WERI-Rb-1 (cell line): ENCODE results near the gene AGPAT3.
"Not testable (repeated sequence)": the region's sequence is repeated elsewhere in the genome, so short reads cannot be mapped to it uniquely, and the experiment has no call there.

Experiments used
- DNase-seq: peaks from one replicate; pipeline ENCODE4 v3.0.0-alpha.2; 2020
- H3K27ac ChIP-seq: fragments of 250-450 bp; sonication (Bioruptor Pico); 2 replicates; pipeline ENCODE4 v1.5.1; 2020; ENCODE audit warnings: mild to moderate bottlenecking, moderate library complexity
- H3K27me3 ChIP-seq: fragments of 250-450 bp; sonication (Bioruptor Pico); 2 replicates; pipeline ENCODE4 v1.5.1; 2021; ENCODE audit warnings: mild to moderate bottlenecking, low read depth, moderate library complexity; ENCODE audit not compliant: insufficient read depth, severe bottlenecking
- H3K36me3 ChIP-seq: fragments of 250-450 bp; sonication (Bioruptor Pico); 2 replicates; pipeline ENCODE4 v1.5.1; 2020; ENCODE audit warnings: mild to moderate bottlenecking, moderate library complexity
- H3K4me3 ChIP-seq: 2 replicates; pipeline ENCODE4 v1.5.1; 2011; ENCODE audit warnings: low read depth, mild to moderate bottlenecking, control low read depth, low read length
- H3K9me3 ChIP-seq: fragments of 250-450 bp; sonication (Bioruptor Pico); 2 replicates; pipeline ENCODE4 v1.5.1; 2021; ENCODE audit warnings: mild to moderate bottlenecking, moderate library complexity; ENCODE audit not compliant: severe bottlenecking
- TF ChIP-seq, protein P1 (sequence below): IDR thresholded peaks from 2 replicates; pipeline ENCODE4 v1.5.1; 2011; ENCODE audit warnings: low read depth, mild to moderate bottlenecking, control low read depth, inconsistent platforms, low read length

AGPAT3 gene

DNA sequence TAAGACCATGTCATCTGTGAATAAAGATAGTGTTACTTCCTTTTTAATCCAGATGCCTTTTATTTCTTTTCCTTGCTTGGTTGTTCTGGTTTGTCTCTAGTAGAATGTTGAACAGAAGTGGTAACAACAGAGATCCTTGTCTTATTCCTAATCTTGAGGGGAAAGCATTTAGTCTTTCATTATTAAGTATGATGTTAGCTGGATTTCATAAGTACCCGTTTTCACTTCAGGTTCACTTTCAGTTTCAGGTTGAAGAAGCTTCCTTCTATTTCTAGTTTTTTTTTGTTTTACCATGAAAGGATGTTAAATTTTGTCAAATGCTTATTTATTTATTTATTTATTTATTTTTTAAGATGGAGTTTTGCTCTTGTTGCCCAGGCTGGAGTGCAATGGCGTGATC lies 22.3 kb upstream of the AGPAT3 start:
- Histone ChIP-seq H3K4me3 (no peak overlapping the region), H3K36me3 (no peaks in the 10 kb centered on the region), H3K9me3 (no peaks in the 10 kb centered on the region), H3K27ac (peak overlapping the region; percentile 17), H3K27me3 (no peaks in the 10 kb centered on the region)
- no peak for DNase-seq
- TF ChIP-seq, protein P1, sequence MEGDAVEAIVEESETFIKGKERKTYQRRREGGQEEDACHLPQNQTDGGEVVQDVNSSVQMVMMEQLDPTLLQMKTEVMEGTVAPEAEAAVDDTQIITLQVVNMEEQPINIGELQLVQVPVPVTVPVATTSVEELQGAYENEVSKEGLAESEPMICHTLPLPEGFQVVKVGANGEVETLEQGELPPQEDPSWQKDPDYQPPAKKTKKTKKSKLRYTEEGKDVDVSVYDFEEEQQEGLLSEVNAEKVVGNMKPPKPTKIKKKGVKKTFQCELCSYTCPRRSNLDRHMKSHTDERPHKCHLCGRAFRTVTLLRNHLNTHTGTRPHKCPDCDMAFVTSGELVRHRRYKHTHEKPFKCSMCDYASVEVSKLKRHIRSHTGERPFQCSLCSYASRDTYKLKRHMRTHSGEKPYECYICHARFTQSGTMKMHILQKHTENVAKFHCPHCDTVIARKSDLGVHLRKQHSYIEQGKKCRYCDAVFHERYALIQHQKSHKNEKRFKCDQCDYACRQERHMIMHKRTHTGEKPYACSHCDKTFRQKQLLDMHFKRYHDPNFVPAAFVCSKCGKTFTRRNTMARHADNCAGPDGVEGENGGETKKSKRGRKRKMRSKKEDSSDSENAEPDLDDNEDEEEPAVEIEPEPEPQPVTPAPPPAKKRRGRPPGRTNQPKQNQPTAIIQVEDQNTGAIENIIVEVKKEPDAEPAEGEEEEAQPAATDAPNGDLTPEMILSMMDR: no peak

DNA sequence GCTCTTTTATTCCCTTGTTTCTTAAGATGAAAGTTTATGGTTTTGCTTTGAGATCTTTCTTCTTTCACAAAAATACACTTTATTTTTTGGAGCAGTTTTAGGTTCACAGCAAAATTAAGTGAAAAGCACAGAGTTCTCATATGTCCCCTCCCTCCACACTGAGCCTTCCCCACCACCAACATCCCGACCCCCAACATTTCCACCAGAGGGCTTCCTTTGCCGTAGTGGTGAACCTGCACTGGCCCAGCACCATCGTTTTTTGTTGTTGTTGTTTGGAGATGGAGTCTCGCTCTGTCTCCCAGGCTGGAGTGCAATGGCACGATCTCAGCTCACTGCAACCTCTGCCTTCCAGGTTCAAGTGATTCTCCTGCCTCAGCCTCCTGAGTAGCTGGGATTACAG lies 20.1 kb upstream of the AGPAT3 start:
- not testable (repeated sequence) for H3K4me3 ChIP-seq, H3K36me3 ChIP-seq, DNase-seq, H3K9me3 ChIP-seq, H3K27ac ChIP-seq, H3K27me3 ChIP-seq

DNA sequence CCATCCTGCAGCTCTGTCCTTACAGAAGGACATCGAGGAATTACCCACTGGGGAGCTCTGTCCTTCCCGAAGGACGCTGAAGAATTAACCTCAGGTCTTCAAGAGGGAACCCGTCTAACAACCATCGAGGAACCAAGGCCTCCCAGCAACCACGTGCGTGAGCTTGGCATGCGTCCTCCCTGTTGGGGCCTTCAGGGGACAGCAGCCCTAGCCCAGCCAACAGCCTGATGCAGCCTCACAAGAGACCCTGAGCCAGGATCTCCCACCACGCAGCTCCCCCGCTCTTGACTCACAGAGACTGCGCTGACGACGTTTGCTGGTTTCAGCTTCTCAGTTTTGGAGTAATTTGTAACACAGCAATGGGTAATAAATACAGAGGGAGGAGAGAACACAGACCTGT lies 19.6 kb upstream of the AGPAT3 start:
- no peaks in the 10 kb centered on the region for H3K36me3 ChIP-seq
- DNase-seq: no peak
- peaks cover 3% of the 10 kb centered on the region for H3K9me3 ChIP-seq
- H3K27me3 ChIP-seq: no peaks in the 10 kb centered on the region
- no peak overlapping the region for H3K4me3 ChIP-seq
- TF ChIP-seq, protein P1: no peak
- H3K27ac ChIP-seq: no peak overlapping the region

DNA sequence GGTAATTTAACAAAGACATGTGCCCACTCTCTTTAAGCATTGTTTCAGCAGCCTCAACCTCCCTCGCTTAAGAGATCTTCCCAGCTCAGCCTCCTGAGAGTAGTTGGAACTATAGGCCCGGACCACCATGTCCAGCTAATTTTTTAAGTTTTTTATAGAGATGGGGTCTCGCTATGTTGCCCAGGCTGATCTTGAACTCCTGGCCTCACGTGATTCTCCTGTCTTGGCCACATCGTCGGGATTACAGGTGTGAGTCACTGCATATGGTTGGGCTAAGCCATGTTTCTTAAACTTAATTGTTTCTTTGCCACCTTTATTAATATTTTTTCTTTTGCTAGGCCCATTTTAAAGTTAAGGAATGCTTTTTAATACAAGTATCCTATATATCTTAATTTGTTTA lies 18.6 kb upstream of the AGPAT3 start:
- TF ChIP-seq, protein P1: no peak
- Histone ChIP-seq H3K36me3 (no peaks in the 10 kb centered on the region), H3K4me3 (no peak overlapping the region), H3K9me3 (peaks cover 3% of the 10 kb centered on the region), H3K27ac (peak overlapping the region; percentile 73), H3K27me3 (no peaks in the 10 kb centered on the region)
- DNase-seq: no peak

DNA sequence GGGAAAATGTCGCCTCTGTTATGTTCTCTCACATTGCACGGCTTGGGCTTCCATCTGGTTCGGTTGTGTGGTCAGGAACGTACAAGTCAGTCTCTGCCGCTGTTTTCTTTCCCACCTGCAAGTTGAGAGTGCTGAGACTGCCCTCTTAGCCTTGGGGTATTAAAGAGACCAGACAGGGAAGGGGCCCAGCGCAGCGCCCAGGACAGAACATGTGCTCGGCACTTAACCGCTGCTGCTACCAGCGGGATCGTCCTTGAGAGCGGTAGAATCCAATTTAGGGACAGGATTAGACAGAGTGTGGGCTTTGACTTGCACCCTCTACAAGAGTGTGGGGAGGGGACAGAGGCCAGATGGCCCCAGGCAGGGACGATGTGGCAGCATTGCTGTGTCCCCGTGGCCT lies 17.7 kb upstream of the AGPAT3 start:
- Histone ChIP-seq H3K9me3 (peaks cover 3% of the 10 kb centered on the region), H3K36me3 (no peaks in the 10 kb centered on the region)

DNA sequence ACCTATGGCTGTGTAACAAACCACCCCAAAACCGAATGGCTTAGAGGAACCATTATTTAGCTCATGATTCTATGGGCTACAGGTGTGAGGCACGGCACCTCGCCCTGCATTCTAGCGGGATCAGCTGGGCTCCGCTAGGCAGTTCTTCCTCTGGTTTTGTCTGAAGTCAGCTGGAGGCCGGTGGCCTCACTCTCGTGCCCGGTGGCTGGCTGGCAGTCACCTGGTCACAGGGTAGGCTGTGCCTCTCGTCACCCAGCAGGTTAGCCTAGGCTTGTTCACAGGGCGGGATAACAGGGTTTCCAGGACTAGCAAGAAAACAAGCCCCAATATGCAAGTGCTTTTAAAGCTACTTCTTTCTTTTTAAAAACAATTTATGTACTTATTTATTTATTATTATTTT lies 16.3 kb upstream of the AGPAT3 start:
- DNase-seq: no peak
- Histone ChIP-seq H3K27me3 (no peaks in the 10 kb centered on the region), H3K27ac (no peak overlapping the region), H3K36me3 (no peaks in the 10 kb centered on the region), H3K4me3 (no peak overlapping the region), H3K9me3 (peaks cover 3% of the 10 kb centered on the region)
- TF ChIP-seq, protein P1: no peak

More for the DNA sequence above, 17.7 kb upstream of the AGPAT3 start:
- Histone ChIP-seq H3K27ac (peak overlapping the region; percentile 73), H3K27me3 (no peaks in the 10 kb centered on the region), H3K4me3 (peak overlapping the region; percentile 2; the same call in 1 of the 2 replicates)
- TF ChIP-seq, protein P1: no peak
- peak; percentile 91 for DNase-seq
